HEK293 (cell line): ENCODE data around the gene RGS19.

ENCODE experiments used
- CTCF ChIA-PET: fragments of 350-600 bp; formaldehyde crosslinking; extraction: SDS; loops from one replicate; lab custom pipeline; 2021; ENCODE audit warnings: antibody characterized with exemption; lab: Yijun Ruan, JAX
- POLR2A ChIA-PET: fragments of 300-600 bp; formaldehyde crosslinking; extraction: SDS; loops from one replicate; lab custom pipeline; 2020; ENCODE audit warnings: antibody characterized with exemption, inconsistent platforms; lab: Yijun Ruan, JAX
- H3K27ac ChIP-seq: fragments of 200-500 bp; sonication (Bioruptor generic); 2 replicates; pipeline ENCODE4 v1.5.1; 2014; ENCODE audit warnings: low read depth, low read length, control low read depth, inconsistent platforms; ENCODE audit errors: extremely low read depth
- H3K36me3 ChIP-seq, 2 experiments: fragments of 200-500 bp in 1 of 2; sonication (Bioruptor generic) in 1 of 2; 1 replicate in 1 of 2; 2 replicates in 1 of 2; pipeline ENCODE4 v1.5.1; 2014 to 2017; ENCODE audit warnings: inconsistent platforms in 2 of 2, low read length in 2 of 2; ENCODE audit not compliant: control insufficient read depth in 2 of 2, insufficient read depth in 1 of 2
- H3K4me1 ChIP-seq: fragments of 200-500 bp; sonication (Bioruptor generic); 2 replicates; pipeline ENCODE4 v1.5.1; 2014; ENCODE audit warnings: mild to moderate bottlenecking, low read length, inconsistent platforms; ENCODE audit not compliant: control insufficient read depth, insufficient read depth
- H3K4me3 ChIP-seq: 2 replicates; pipeline ENCODE4 v1.5.1; 2011; ENCODE audit warnings: low read depth, mild to moderate bottlenecking, control low read depth, low read length, moderate library complexity
- H3K9me3 ChIP-seq: fragments of 200-500 bp; sonication (Bioruptor generic); 2 replicates; pipeline ENCODE4 v1.5.1; 2014; ENCODE audit warnings: low read depth, low read length, inconsistent platforms; ENCODE audit not compliant: control insufficient read depth, insufficient read depth
- HOXD13 ChIP-seq: sonication (generic); formaldehyde crosslinking; IDR thresholded peaks from 2 replicates; pipeline ENCODE4 v1.8.0; 2022; ENCODE audit warnings: missing genetic modification reagents, borderline replicate concordance
- ZIC2 ChIP-seq: fragments of 450-650 bp; formaldehyde crosslinking; IDR thresholded peaks from 2 replicates; pipeline ENCODE4 v1.5.1; 2016; ENCODE audit warnings: missing biosample characterization, missing genetic modification characterization
- ZNF202 ChIP-seq: fragments of 450-650 bp; formaldehyde crosslinking; IDR thresholded peaks from 2 replicates; pipeline ENCODE4 v1.5.1; 2016; ENCODE audit warnings: missing biosample characterization, missing genetic modification characterization, borderline replicate concordance
- ZNF23 ChIP-seq: fragments of 450-650 bp; formaldehyde crosslinking; IDR thresholded peaks from 2 replicates; pipeline ENCODE4 v1.5.1; 2016; ENCODE audit warnings: missing biosample characterization, missing genetic modification characterization, borderline replicate concordance
- ZNF24 ChIP-seq: fragments of 450-650 bp; formaldehyde crosslinking; IDR thresholded peaks from 2 replicates; pipeline ENCODE4 v1.5.1; 2016; ENCODE audit warnings: missing biosample characterization, missing genetic modification characterization
- ZNF561 ChIP-seq: fragments of 450-650 bp; IDR thresholded peaks from 2 replicates; pipeline ENCODE4 v1.5.1; 2018; ENCODE audit warnings: missing biosample characterization, missing genetic modification characterization, borderline replicate concordance
- ZNF626 ChIP-seq: fragments of 450-650 bp; sonication (Bioruptor Pico); formaldehyde crosslinking; IDR thresholded peaks from 2 replicates; pipeline ENCODE4 v1.5.1; 2018; ENCODE audit warnings: missing biosample characterization, missing genetic modification characterization, inconsistent platforms
- ZNF664 ChIP-seq: fragments of 450-650 bp; formaldehyde crosslinking; IDR thresholded peaks from 2 replicates; pipeline ENCODE4 v1.5.1; 2016; ENCODE audit warnings: missing biosample characterization, missing genetic modification characterization
- TF ChIP-seq, protein P1 (sequence below): fragments of 450-650 bp; formaldehyde crosslinking; conservative IDR thresholded peaks from 2 replicates; pipeline ENCODE4 v1.5.1; 2016; ENCODE audit warnings: low read depth, missing biosample characterization, missing genetic modification characterization
- TF ChIP-seq, protein P2 (sequence below): fragments of 450-650 bp; formaldehyde crosslinking; IDR thresholded peaks from 2 replicates; pipeline ENCODE4 v1.5.1; 2016; ENCODE audit warnings: missing biosample characterization, missing genetic modification characterization
- TF ChIP-seq, protein P3 (sequence below): fragments of 450-650 bp; formaldehyde crosslinking; IDR thresholded peaks from 2 replicates; pipeline ENCODE4 v1.5.1; 2016; ENCODE audit warnings: missing biosample characterization, missing genetic modification characterization

Gene RGS19

DNA sequence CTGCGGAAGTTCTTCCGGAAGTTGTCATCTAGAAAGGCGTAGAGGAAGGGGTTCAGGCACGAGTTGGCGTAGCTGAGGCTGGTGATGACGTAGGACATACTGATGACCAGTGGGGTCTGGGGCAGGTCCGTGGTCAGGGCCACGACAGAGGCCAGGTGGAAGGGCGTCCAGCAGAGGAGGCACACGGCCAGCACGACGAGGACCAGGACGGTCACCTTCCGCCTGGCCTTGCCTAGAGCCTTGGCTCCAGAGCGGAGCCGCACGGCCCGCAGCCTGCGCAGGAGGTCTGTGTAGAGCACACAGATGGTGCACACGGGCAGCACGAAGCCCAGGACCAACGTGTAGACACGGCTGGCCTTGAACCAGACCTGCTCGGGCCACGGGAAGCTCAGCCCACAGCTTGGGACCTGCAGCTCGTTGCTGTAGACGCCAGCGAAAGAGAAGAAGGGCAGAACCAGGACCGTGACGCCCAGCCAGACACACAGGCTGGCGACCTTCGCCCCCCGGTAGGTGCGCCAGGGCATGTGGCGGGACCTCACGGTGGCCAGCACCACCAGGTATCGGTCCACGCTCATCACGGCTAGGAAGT is 26.6 kb upstream of the RGS19 start (continued):
- TF ChIP-seq, protein P1, sequence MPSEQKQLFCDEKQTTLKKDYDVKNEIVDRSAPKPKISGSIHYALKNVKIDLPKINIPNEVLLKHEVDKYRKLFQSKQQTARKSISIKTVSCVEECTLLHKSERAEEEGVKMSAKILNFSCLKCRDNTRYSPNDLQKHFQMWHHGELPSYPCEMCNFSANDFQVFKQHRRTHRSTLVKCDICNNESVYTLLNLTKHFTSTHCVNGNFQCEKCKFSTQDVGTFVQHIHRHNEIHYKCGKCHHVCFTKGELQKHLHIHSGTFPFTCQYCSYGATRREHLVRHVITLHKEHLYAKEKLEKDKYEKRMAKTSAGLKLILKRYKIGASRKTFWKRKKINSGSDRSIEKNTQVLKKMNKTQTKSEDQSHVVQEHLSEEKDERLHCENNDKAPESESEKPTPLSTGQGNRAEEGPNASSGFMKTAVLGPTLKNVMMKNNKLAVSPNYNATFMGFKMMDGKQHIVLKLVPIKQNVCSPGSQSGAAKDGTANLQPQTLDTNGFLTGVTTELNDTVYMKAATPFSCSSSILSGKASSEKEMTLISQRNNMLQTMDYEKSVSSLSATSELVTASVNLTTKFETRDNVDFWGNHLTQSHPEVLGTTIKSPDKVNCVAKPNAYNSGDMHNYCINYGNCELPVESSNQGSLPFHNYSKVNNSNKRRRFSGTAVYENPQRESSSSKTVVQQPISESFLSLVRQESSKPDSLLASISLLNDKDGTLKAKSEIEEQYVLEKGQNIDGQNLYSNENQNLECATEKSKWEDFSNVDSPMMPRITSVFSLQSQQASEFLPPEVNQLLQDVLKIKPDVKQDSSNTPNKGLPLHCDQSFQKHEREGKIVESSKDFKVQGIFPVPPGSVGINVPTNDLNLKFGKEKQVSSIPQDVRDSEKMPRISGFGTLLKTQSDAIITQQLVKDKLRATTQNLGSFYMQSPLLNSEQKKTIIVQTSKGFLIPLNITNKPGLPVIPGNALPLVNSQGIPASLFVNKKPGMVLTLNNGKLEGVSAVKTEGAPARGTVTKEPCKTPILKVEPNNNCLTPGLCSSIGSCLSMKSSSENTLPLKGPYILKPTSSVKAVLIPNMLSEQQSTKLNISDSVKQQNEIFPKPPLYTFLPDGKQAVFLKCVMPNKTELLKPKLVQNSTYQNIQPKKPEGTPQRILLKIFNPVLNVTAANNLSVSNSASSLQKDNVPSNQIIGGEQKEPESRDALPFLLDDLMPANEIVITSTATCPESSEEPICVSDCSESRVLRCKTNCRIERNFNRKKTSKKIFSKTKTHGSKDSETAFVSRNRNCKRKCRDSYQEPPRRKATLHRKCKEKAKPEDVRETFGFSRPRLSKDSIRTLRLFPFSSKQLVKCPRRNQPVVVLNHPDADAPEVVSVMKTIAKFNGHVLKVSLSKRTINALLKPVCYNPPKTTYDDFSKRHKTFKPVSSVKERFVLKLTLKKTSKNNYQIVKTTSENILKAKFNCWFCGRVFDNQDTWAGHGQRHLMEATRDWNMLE (tag by site-specific recombination), result no peak
- no peak for TF ChIP-seq HOXD13 (CRISPR knock-in tag)
- TF ChIP-seq, protein P2, sequence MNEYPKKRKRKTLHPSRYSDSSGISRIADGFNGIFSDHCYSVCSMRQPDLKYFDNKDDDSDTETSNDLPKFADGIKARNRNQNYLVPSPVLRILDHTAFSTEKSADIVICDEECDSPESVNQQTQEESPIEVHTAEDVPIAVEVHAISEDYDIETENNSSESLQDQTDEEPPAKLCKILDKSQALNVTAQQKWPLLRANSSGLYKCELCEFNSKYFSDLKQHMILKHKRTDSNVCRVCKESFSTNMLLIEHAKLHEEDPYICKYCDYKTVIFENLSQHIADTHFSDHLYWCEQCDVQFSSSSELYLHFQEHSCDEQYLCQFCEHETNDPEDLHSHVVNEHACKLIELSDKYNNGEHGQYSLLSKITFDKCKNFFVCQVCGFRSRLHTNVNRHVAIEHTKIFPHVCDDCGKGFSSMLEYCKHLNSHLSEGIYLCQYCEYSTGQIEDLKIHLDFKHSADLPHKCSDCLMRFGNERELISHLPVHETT, result no peak
- no peak for TF ChIP-seq ZNF202 (tag by site-specific recombination)

DNA sequence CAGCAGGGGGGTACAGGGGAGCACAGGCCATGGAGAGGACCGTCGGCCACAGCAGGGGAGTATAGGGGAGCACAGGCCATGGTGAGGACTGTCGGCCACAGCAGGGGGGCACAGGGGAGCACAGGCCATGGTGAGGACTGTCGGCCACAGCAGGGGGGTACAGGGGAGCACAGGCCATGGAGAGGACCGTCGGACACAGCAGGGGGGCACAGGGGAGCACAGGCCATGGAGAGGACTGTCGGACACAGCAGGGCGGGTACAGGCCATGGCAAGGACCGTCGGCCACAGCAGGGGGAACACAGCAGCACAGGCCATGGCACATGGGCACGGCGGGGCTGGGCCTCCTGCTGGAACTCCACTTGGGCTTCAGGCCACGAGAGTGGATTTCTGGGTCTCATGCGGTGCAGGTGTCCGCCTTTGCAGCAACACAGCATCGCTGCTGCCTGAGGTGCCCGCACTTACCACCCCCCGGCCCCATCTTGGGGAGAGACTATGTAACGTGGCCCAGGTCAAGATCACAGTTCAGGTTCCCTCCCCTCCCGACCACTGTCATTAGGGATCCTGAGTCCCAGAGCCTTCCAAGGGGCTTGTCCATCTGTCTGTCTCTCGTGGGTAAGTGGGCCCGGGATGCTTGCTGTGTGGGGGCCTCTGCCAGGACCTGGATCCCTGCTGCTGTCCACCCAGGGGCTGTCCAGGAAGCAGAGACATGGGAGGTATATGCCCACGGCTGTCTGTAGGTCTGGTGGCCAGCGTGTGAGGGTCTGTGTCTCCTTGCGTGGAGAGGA is 25.5 kb upstream of the RGS19 start:
- H3K36me3 ChIP-seq, result no peaks in the 10 kb centered on the region
- no peaks in the 10 kb centered on the region for H3K9me3 ChIP-seq
- no peak overlapping the region for H3K27ac ChIP-seq
- ChIA-PET CTCF (no interaction called here), POLR2A (no interaction called here)
- TF ChIP-seq ZIC2 (tag by site-specific recombination) (peak; percentile 58; the same call in 1 of the 2 replicates), ZNF23 (tag by site-specific recombination) (no peak)
- TF ChIP-seq, protein P3, sequence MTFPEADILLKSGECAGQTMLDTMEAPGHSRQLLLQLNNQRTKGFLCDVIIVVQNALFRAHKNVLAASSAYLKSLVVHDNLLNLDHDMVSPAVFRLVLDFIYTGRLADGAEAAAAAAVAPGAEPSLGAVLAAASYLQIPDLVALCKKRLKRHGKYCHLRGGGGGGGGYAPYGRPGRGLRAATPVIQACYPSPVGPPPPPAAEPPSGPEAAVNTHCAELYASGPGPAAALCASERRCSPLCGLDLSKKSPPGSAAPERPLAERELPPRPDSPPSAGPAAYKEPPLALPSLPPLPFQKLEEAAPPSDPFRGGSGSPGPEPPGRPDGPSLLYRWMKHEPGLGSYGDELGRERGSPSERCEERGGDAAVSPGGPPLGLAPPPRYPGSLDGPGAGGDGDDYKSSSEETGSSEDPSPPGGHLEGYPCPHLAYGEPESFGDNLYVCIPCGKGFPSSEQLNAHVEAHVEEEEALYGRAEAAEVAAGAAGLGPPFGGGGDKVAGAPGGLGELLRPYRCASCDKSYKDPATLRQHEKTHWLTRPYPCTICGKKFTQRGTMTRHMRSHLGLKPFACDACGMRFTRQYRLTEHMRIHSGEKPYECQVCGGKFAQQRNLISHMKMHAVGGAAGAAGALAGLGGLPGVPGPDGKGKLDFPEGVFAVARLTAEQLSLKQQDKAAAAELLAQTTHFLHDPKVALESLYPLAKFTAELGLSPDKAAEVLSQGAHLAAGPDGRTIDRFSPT, result 0 out of 2 replicates have a peak, but pooled peaks have one; percentile 21
- H3K4me3 ChIP-seq, result no peak overlapping the region
- H3K4me1 ChIP-seq, result no peaks in the 10 kb centered on the region

DNA sequence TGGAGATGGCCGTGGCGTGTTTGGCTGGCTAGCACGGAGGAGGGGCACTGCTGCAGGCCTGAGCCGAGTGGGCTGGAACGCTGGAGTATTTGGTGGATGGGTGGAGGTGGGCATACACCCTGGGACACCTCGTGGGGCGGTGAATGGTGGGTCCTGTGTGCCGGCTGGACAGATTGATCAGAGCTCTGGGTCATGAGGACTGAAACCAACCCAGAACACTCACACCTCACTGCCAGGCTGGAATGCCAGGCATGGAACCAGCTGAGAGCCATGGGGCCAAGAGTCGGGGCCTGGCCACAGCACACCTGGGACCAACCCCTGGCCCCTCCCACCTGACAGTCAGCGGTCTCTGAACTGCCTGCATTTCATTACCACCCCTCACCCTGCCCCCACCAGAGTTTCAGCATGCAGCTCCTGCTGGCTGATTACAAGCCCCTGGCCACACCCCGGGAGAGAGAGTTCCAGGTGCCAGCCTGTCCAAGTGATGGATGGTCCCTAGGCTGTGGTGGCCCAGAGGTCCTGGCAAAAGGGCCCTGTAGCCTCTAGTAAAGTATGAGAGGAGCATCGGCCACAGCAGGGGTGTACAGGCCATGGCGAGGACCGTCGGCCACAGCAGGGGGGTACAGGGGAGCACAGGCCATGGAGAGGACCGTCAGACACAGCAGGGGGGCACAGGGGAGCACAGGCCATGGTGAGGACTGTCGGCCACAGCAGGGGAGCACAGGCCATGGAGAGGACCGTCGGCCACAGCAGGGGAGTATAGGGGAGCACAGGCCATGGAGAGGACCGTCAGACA is 24.8 kb upstream of the RGS19 start:
- no peak overlapping the region for H3K27ac ChIP-seq
- H3K9me3 ChIP-seq, result no peaks in the 10 kb centered on the region
- ChIA-PET CTCF (interaction anchor here (0.7 to 1.5 kb wide), 3 partner anchors 15 to 51 kb away, joined by 3 to 5 read pairs (median 3); no protein-coding TSS in a partner anchor), POLR2A (no interaction called here)
- no peaks in the 10 kb centered on the region for H3K36me3 ChIP-seq
- H3K4me3 ChIP-seq, result no peak overlapping the region
- TF ChIP-seq ZNF664 (no peak), ZNF626 (tag by site-specific recombination) (no peak), ZNF561 (tag by site-specific recombination) (no peak), ZNF24 (no peak)
- TF ChIP-seq, protein P3, result 0 out of 2 replicates have a peak, but pooled peaks have one; percentile 22
- no peaks in the 10 kb centered on the region for H3K4me1 ChIP-seq
